Measurements from ENCODE around the gene NPPB. TPM values are rescaled to one million over a fixed set of nuclear protein-coding genes. Genes with fewer than 3 reads are reported as not detected.

NPPB gene
- polyA plus RNA-seq, 1 donor (not counting 4 experiments of a cell fraction or from before 2014, with no cell fraction given), result not detected

DNA sequence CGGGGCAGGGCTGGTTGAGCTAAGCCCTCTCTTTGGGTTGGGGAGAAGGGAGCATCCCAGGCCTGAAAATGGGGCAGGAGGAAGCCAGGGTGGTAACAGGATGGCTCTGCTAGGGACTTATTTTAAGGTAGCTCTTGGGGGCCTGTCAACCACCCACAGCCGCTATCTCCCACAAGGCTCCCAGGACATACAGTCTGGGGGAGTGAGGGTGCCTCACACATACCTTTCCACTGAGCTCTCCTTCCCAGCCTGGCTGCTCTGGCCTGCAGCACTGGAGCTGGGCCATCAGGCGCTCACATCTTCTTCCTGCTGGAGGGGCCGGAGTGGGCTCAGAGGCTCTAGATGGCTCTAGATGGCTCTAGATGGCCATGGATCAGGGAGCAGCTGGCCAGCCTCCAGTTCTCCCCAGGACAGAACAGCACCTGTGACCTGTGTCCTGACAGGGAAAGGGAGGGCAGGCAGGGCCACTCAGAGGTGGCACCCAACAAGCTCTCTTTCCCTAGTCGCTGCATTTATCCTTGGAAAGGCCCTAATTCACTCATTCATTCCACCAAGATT is 11.0 kb upstream of the NPPB start:
- Histone ChIP-seq H3K4me2 (ENCODE audit: control insufficient read depth, extremely low read depth, insufficient read depth, low read depth, low read length) (no peak overlapping the region), H3K27me3 (ENCODE audit: control insufficient read depth, extremely low read depth, insufficient read depth, low read length) (peaks cover 6% of the 10 kb centered on the region), H3K4me1 (ENCODE audit: control insufficient read depth, extremely low read depth, insufficient read depth, low read length) (no peaks in the 10 kb centered on the region), H3K79me2 (ENCODE audit: control insufficient read depth, insufficient read depth, low read length) (no peaks in the 10 kb centered on the region), H2AFZ (ENCODE audit: control insufficient read depth, low read length) (no peak overlapping the region), H3K9me1 (ENCODE audit: control insufficient read depth, extremely low read depth, insufficient read depth, low read length) (no peaks in the 10 kb centered on the region), H3K4me3 (ENCODE audit: control insufficient read depth in 2 of 3, extremely low read depth in 1 of 3, insufficient read depth in 2 of 3, low read depth in 1 of 3, low read length in 3 of 3) (no peak overlapping the region), H3K36me3 (ENCODE audit: control insufficient read depth in 2 of 2, extremely low read depth in 1 of 2, insufficient read depth in 2 of 2, low read length in 2 of 2) (no peaks in the 10 kb centered on the region), H3K9me3 (ENCODE audit: control insufficient read depth, low read depth, low read length) (no peaks in the 10 kb centered on the region), H3K9ac (ENCODE audit: control insufficient read depth, extremely low read depth, insufficient read depth, low read length) (no peak overlapping the region), H4K20me1 (ENCODE audit: control insufficient read depth, extremely low read depth, insufficient read depth, low read length) (no peaks in the 10 kb centered on the region), H3K27ac (ENCODE audit: control insufficient read depth, insufficient read depth, low read length) (no peak overlapping the region)
- dilution Hi-C loops (cut with MboI; ENCODE audit: extremely low pct_ligation_motif_present, low sequenced_read_pairs), result no loop called here
- FAIRE-seq (no peak), DNase-seq (ENCODE audit: low read depth, low spot score) (no peak)
- TF ChIP-seq CTCF (optimal IDR thresholded peaks at IDR 0.05 in 1 of 3, IDR thresholded peaks at IDR 0.05 in 1 of 3, conservative IDR thresholded peaks at IDR 0.05 in 1 of 3; ENCODE audit: extremely low read depth in 1 of 3, insufficient read depth in 2 of 3, low read length in 3 of 3), result no peak
- no peak for TF ChIP-seq EZH2 (IDR thresholded peaks at IDR 0.05; ENCODE audit: low read length)

DNA sequence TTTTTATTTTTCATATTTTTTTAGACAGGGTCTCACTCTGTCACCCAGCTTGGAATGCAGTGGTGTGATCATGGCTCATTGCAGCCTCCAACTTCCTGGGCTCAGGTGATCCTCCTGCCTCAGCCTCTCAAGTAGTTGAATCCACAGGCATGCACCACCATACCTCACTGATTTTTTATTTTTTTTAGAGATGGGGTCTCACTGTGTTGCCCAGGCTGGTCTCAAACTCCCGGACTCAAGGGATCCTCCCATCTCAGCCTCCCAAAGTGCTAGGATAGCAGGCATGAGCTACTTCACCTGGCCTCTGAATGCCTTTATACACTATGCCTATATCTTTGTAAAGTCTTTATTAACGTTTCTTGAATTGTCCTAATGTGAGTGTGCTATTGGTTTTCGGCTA is 10.4 kb upstream of the NPPB start:
- Histone ChIP-seq H4K20me1 (ENCODE audit: control insufficient read depth, extremely low read depth, insufficient read depth, low read length) (no peaks in the 10 kb centered on the region), H3K27ac (ENCODE audit: control insufficient read depth, insufficient read depth, low read length) (no peak overlapping the region), H3K79me2 (ENCODE audit: control insufficient read depth, insufficient read depth, low read length) (no peaks in the 10 kb centered on the region), H3K4me2 (ENCODE audit: control insufficient read depth, extremely low read depth, insufficient read depth, low read depth, low read length) (no peak overlapping the region), H2AFZ (ENCODE audit: control insufficient read depth, low read length) (no peak overlapping the region), H3K36me3 (ENCODE audit: control insufficient read depth in 2 of 2, extremely low read depth in 1 of 2, insufficient read depth in 2 of 2, low read length in 2 of 2) (no peaks in the 10 kb centered on the region), H3K9ac (ENCODE audit: control insufficient read depth, extremely low read depth, insufficient read depth, low read length) (no peak overlapping the region), H3K9me1 (ENCODE audit: control insufficient read depth, extremely low read depth, insufficient read depth, low read length) (no peaks in the 10 kb centered on the region), H3K4me3 (ENCODE audit: control insufficient read depth in 2 of 3, extremely low read depth in 1 of 3, insufficient read depth in 2 of 3, low read depth in 1 of 3, low read length in 3 of 3) (no peak overlapping the region), H3K4me1 (ENCODE audit: control insufficient read depth, extremely low read depth, insufficient read depth, low read length) (no peaks in the 10 kb centered on the region), H3K27me3 (ENCODE audit: control insufficient read depth, extremely low read depth, insufficient read depth, low read length) (peaks cover 6% of the 10 kb centered on the region), H3K9me3 (ENCODE audit: control insufficient read depth, low read depth, low read length) (no peaks in the 10 kb centered on the region)
- no peak for DNase-seq (ENCODE audit: low read depth, low spot score)
- FAIRE-seq, result no peak
- dilution Hi-C loops (cut with MboI; ENCODE audit: extremely low pct_ligation_motif_present, low sequenced_read_pairs), result no loop called here
- TF ChIP-seq CTCF (optimal IDR thresholded peaks at IDR 0.05 in 1 of 3, IDR thresholded peaks at IDR 0.05 in 1 of 3, conservative IDR thresholded peaks at IDR 0.05 in 1 of 3; ENCODE audit: extremely low read depth in 1 of 3, insufficient read depth in 2 of 3, low read length in 3 of 3), result no peak
- no peak for TF ChIP-seq EZH2 (IDR thresholded peaks at IDR 0.05; ENCODE audit: low read length)

All from keratinocyte (primary cell).